Choroid plexus epithelial cell (primary cell): ENCODE measurements around the gene RBM33.

ENCODE experiments used
- DNase-seq: peaks from one replicate; pipeline ENCODE4 v3.0.0-alpha.2; 2010; ENCODE audit warnings: low read depth
- H3K4me3 ChIP-seq: 2 replicates; pipeline ENCODE4 v1.5.1; 2011; ENCODE audit warnings: low read depth, mild to moderate bottlenecking, control low read depth, low read length, moderate library complexity
- TF ChIP-seq, protein P1 (sequence below): conservative IDR thresholded peaks from 2 replicates; pipeline ENCODE4 v1.5.1; 2011; ENCODE audit warnings: low read depth, mild to moderate bottlenecking, control low read depth, inconsistent platforms, low read length, moderate library complexity

RBM33 gene

GRCh38 chr7:155674556-155674955 lies 30.1 kb downstream of the RBM33 start:
- peak; percentile 53 for DNase-seq
- TF ChIP-seq, protein P1, sequence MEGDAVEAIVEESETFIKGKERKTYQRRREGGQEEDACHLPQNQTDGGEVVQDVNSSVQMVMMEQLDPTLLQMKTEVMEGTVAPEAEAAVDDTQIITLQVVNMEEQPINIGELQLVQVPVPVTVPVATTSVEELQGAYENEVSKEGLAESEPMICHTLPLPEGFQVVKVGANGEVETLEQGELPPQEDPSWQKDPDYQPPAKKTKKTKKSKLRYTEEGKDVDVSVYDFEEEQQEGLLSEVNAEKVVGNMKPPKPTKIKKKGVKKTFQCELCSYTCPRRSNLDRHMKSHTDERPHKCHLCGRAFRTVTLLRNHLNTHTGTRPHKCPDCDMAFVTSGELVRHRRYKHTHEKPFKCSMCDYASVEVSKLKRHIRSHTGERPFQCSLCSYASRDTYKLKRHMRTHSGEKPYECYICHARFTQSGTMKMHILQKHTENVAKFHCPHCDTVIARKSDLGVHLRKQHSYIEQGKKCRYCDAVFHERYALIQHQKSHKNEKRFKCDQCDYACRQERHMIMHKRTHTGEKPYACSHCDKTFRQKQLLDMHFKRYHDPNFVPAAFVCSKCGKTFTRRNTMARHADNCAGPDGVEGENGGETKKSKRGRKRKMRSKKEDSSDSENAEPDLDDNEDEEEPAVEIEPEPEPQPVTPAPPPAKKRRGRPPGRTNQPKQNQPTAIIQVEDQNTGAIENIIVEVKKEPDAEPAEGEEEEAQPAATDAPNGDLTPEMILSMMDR, result no peak
- H3K4me3 ChIP-seq, result no peak overlapping the region

DNA sequence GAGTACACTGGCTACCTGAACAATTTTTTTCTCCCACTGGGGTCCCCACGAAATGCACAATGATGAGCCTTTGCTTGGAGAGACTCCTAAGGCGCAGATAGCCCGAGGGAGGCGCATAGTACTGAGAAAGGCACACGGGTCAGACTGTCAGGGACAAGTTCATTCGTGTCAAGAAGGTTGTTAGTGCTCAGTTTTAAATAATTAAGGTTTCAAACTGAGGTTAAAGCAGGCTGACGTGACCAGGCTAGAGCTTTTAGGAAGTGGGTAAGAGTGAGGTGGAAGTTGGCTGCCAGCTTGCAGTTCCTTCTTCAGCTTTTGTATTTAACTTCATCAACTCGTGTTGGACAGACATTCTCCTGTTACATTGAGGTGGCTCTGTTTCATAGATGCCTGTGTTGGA lies 31.6 kb downstream of the RBM33 start:
- DNase-seq, result no peak
- no peak overlapping the region for H3K4me3 ChIP-seq
- TF ChIP-seq, protein P1, result no peak

DNA sequence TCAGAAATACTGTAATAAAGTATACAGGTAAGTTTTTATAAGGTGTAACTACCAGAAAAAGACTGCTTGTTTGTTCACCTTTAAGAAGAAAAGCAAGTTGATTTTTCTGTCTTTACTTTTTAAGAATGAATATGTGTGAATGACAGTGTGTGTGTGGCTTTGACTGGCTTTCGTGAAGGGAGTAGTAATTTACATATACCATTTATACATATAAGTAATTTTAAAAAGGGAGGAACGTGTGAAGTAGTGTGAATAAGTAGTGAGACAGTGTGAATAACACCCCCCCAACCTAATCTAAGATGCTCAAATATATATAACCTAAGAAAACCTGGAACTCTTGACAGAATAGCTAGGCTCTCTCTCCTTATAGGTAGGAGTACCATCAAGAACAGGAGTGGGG lies 33.2 kb downstream of the RBM33 start:
- TF ChIP-seq, protein P1, result no peak
- no peak for DNase-seq
- no peak overlapping the region for H3K4me3 ChIP-seq

GRCh38 chr7:155680124-155680523 lies 35.7 kb downstream of the RBM33 start:
- H3K4me3 ChIP-seq, result no peak overlapping the region
- DNase-seq, result no peak
- TF ChIP-seq, protein P1, result no peak

GRCh38 chr7:155680864-155681263 lies 36.4 kb downstream of the RBM33 start:
- TF ChIP-seq, protein P1, result no peak
- no peak overlapping the region for H3K4me3 ChIP-seq
- DNase-seq, result no peak

GRCh38 chr7:155681663-155682062 lies 37.2 kb downstream of the RBM33 start:
- H3K4me3 ChIP-seq, result no peak overlapping the region
- TF ChIP-seq, protein P1, result no peak

DNA sequence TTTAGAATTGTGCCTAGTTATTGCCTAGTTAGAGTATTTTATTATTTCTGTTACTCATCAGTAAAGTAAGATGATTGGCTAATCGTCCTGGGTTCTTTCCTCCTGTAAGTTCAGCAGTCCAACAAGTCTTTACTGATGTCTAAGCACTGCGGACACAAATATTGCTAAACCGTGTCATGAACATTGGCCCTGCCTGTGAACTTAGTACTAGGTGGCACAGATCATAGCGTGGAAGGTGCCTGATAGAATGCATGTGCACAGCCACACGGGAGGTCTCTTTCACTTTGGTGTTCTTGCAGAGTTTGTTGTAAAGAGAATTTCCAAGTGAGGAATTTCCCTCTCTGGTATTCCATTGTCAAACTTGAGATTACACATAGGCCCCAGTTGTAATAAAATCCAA lies 38.0 kb downstream of the RBM33 start:
- no peak for DNase-seq
- TF ChIP-seq, protein P1, result no peak
- H3K4me3 ChIP-seq, result no peak overlapping the region

More at GRCh38 chr7:155681663-155682062, 37.2 kb downstream of the RBM33 start:
- no peak for DNase-seq
